ENCODE results near the gene ARHGAP31.
"Not testable (repeated sequence)": the region's sequence is repeated elsewhere in the genome, so short reads cannot be mapped to it uniquely, and the experiment has no call there.

ARHGAP31 gene

GRCh38 chr3:119330858-119331257 lies 36.7 kb downstream of the ARHGAP31 start:
- Histone ChIP-seq H3K9me3 (ENCODE audit: control insufficient read depth, low read length) (no peaks in the 10 kb centered on the region), H3K36me3 (ENCODE audit: control insufficient read depth, insufficient read depth, low read length) (no peaks in the 10 kb centered on the region), H3K4me1 (ENCODE audit: control insufficient read depth, insufficient read depth, low read length) (no peaks in the 10 kb centered on the region), H3K27me3 (ENCODE audit: control insufficient read depth, insufficient read depth, low read length) (no peaks in the 10 kb centered on the region), H3K9ac (ENCODE audit: low read length) (no peak overlapping the region), H3K4me3 (ENCODE audit: low read length) (no peak overlapping the region)

- no peaks in the 10 kb centered on the region for H3K27me3 ChIP-seq (ENCODE audit: control insufficient read depth, insufficient read depth, low read length)
- no peaks in the 10 kb centered on the region for H3K4me1 ChIP-seq (ENCODE audit: control insufficient read depth, insufficient read depth, low read length)
- H3K4me3 ChIP-seq (ENCODE audit: low read length): no peak overlapping the region
- H3K9me3 ChIP-seq (ENCODE audit: control insufficient read depth, low read length): no peaks in the 10 kb centered on the region
- no peaks in the 10 kb centered on the region for H3K36me3 ChIP-seq (ENCODE audit: control insufficient read depth, insufficient read depth, low read length)
- no peak overlapping the region for H3K9ac ChIP-seq (ENCODE audit: low read length)
These were observed 37.5 kb downstream of the ARHGAP31 start for GRCh38 chr3:119331661-119332060.

- Histone ChIP-seq H3K36me3 (ENCODE audit: control insufficient read depth, insufficient read depth, low read length) (no peaks in the 10 kb centered on the region), H3K9me3 (ENCODE audit: control insufficient read depth, low read length) (no peaks in the 10 kb centered on the region), H3K9ac (ENCODE audit: low read length) (no peak overlapping the region), H3K4me1 (ENCODE audit: control insufficient read depth, insufficient read depth, low read length) (no peaks in the 10 kb centered on the region), H3K27me3 (ENCODE audit: control insufficient read depth, insufficient read depth, low read length) (no peaks in the 10 kb centered on the region), H3K4me3 (ENCODE audit: low read length) (no peak overlapping the region)
These were observed 39.8 kb downstream of the ARHGAP31 start for GRCh38 chr3:119333773-119334509.

DNA sequence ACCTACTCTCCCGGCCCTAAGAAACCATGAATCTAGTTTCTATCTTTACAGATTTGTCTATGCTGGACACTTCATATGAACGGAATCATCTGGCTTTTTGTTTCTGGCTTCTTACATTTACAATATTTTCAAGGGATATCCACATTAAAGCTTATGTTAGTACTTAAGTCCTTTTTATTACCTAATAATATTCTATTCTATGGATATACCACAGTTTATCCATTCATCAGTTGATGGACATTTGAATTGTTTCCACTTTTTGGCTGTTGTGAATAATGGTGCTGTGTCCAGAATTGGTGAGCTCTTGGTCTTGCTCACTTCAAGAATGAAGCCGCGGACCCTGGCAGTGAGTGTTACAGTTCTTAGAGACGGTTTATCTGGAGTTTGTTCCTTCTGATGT lies 42.6 kb downstream of the ARHGAP31 start:
- no peaks in the 10 kb centered on the region for H3K9me3 ChIP-seq (ENCODE audit: control insufficient read depth, low read length)
- H3K27me3 ChIP-seq (ENCODE audit: control insufficient read depth, insufficient read depth, low read length): no peaks in the 10 kb centered on the region
- no peak overlapping the region for H3K4me3 ChIP-seq (ENCODE audit: low read length)
- no peak overlapping the region for H3K9ac ChIP-seq (ENCODE audit: low read length)
- no peaks in the 10 kb centered on the region for H3K36me3 ChIP-seq (ENCODE audit: control insufficient read depth, insufficient read depth, low read length)
- H3K4me1 ChIP-seq (ENCODE audit: control insufficient read depth, insufficient read depth, low read length): no peaks in the 10 kb centered on the region

- not testable (repeated sequence) for H3K27me3 ChIP-seq (ENCODE audit: control insufficient read depth, insufficient read depth, low read length); H3K9me3 ChIP-seq (ENCODE audit: control insufficient read depth, low read length); H3K36me3 ChIP-seq (ENCODE audit: control insufficient read depth, insufficient read depth, low read length); H3K4me3 ChIP-seq (ENCODE audit: low read length); H3K9ac ChIP-seq (ENCODE audit: low read length); H3K4me1 ChIP-seq (ENCODE audit: control insufficient read depth, insufficient read depth, low read length)
These were observed 43.2 kb downstream of the ARHGAP31 start for GRCh38 chr3:119337407-119337806.

GRCh38 chr3:119338754-119339153 lies 44.6 kb downstream of the ARHGAP31 start:
- H3K4me3 ChIP-seq (ENCODE audit: low read length): no peak overlapping the region
- no peaks in the 10 kb centered on the region for H3K4me1 ChIP-seq (ENCODE audit: control insufficient read depth, insufficient read depth, low read length)
- H3K9ac ChIP-seq (ENCODE audit: low read length): no peak overlapping the region
- no peaks in the 10 kb centered on the region for H3K27me3 ChIP-seq (ENCODE audit: control insufficient read depth, insufficient read depth, low read length)
- H3K9me3 ChIP-seq (ENCODE audit: control insufficient read depth, low read length): no peaks in the 10 kb centered on the region
- no peaks in the 10 kb centered on the region for H3K36me3 ChIP-seq (ENCODE audit: control insufficient read depth, insufficient read depth, low read length)

- no peaks in the 10 kb centered on the region for H3K4me1 ChIP-seq (ENCODE audit: control insufficient read depth, insufficient read depth, low read length)
- no peaks in the 10 kb centered on the region for H3K36me3 ChIP-seq (ENCODE audit: control insufficient read depth, insufficient read depth, low read length)
- H3K27me3 ChIP-seq (ENCODE audit: control insufficient read depth, insufficient read depth, low read length): no peaks in the 10 kb centered on the region
- H3K4me3 ChIP-seq (ENCODE audit: low read length): no peak overlapping the region
- H3K9ac ChIP-seq (ENCODE audit: low read length): no peak overlapping the region
- no peaks in the 10 kb centered on the region for H3K9me3 ChIP-seq (ENCODE audit: control insufficient read depth, low read length)
These were observed 45.8 kb downstream of the ARHGAP31 start for GRCh38 chr3:119340014-119340413.

DNA sequence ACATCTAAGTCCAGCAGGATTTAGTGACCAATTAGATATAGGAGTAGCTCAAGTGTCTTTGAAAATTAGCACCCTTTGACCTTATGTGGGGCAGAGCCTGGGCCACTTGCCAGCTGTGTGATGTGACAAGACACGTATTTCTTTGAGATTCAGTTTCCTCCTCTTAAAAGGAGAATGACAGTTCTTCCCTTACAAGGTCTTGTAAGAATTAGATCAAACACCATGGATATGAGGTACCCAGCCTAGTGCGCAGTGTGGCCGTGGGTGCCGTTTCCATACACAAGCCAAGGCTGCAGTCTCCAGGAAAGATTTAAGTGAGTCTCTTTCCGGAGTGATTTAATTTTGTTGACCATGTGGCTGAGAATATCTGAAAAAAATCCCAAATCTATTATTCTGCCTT lies 46.3 kb downstream of the ARHGAP31 start:
- no peak overlapping the region for H3K9ac ChIP-seq (ENCODE audit: low read length)

GRCh38 chr3:119342176-119342575 lies 48.0 kb downstream of the ARHGAP31 start:
- Histone ChIP-seq H3K27me3 (ENCODE audit: control insufficient read depth, insufficient read depth, low read length) (no peaks in the 10 kb centered on the region), H3K4me3 (ENCODE audit: low read length) (no peak overlapping the region), H3K36me3 (ENCODE audit: control insufficient read depth, insufficient read depth, low read length) (no peaks in the 10 kb centered on the region), H3K4me1 (ENCODE audit: control insufficient read depth, insufficient read depth, low read length) (peaks cover 6% of the 10 kb centered on the region), H3K9me3 (ENCODE audit: control insufficient read depth, low read length) (no peaks in the 10 kb centered on the region), H3K9ac (ENCODE audit: low read length) (no peak overlapping the region)

More for the DNA sequence above, 46.3 kb downstream of the ARHGAP31 start:
- Histone ChIP-seq H3K4me3 (ENCODE audit: low read length) (no peak overlapping the region), H3K4me1 (ENCODE audit: control insufficient read depth, insufficient read depth, low read length) (no peaks in the 10 kb centered on the region), H3K9me3 (ENCODE audit: control insufficient read depth, low read length) (no peaks in the 10 kb centered on the region), H3K36me3 (ENCODE audit: control insufficient read depth, insufficient read depth, low read length) (no peaks in the 10 kb centered on the region), H3K27me3 (ENCODE audit: control insufficient read depth, insufficient read depth, low read length) (no peaks in the 10 kb centered on the region)

DNA sequence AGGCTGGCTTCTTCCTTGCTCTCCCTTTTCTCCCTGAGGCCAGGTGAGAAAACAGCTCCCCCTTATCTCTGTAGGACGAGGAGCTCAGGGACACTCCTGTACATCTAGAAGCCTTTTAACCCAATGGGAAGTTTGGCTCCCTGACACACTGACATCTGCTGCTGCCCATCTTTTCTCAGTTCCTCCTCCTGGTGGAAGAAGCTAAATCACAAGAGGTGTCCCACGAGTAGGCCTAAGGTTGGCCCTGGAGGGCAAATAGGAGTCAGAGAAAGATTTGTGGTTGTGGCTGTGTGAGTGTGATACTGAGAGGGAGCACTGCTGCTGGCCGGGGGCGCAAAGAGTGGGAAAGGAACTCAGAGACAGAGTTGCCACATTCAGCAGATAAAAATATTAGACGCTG lies 49.5 kb downstream of the ARHGAP31 start:
- H3K4me1 ChIP-seq (ENCODE audit: control insufficient read depth, insufficient read depth, low read length): peaks cover 6% of the 10 kb centered on the region
- no peak overlapping the region for H3K4me3 ChIP-seq (ENCODE audit: low read length)
- H3K27me3 ChIP-seq (ENCODE audit: control insufficient read depth, insufficient read depth, low read length): no peaks in the 10 kb centered on the region
- H3K36me3 ChIP-seq (ENCODE audit: control insufficient read depth, insufficient read depth, low read length): no peaks in the 10 kb centered on the region
- no peaks in the 10 kb centered on the region for H3K9me3 ChIP-seq (ENCODE audit: control insufficient read depth, low read length)
- no peak overlapping the region for H3K9ac ChIP-seq (ENCODE audit: low read length)

- Histone ChIP-seq H3K9me3 (ENCODE audit: control insufficient read depth, low read length) (no peaks in the 10 kb centered on the region), H3K9ac (ENCODE audit: low read length) (no peak overlapping the region), H3K4me3 (ENCODE audit: low read length) (no peak overlapping the region), H3K4me1 (ENCODE audit: control insufficient read depth, insufficient read depth, low read length) (peaks cover 6% of the 10 kb centered on the region), H3K27me3 (ENCODE audit: control insufficient read depth, insufficient read depth, low read length) (no peaks in the 10 kb centered on the region), H3K36me3 (ENCODE audit: control insufficient read depth, insufficient read depth, low read length) (no peaks in the 10 kb centered on the region)
These were observed 51.9 kb downstream of the ARHGAP31 start for GRCh38 chr3:119346076-119346496.

DNA sequence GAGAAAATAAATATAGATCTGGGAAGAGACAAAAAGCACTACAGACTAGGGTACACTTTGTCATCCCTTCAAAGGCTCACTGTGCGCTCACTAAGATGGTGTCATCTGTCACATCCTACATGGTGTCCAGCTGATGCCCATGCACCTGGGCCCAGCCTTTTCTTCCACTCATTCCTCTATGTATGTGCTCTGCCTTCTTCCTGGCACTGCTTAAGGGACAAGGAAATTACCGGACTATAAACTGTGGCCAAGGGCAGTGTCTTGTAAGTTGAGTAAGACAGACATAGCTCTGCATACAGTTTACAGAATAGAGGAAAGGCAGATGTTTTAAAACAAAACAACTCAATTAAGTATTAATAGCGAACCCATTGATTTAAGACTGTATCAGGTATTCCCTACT lies 52.9 kb downstream of the ARHGAP31 start:
- peaks cover 6% of the 10 kb centered on the region for H3K4me1 ChIP-seq (ENCODE audit: control insufficient read depth, insufficient read depth, low read length)
- no peaks in the 10 kb centered on the region for H3K36me3 ChIP-seq (ENCODE audit: control insufficient read depth, insufficient read depth, low read length)
- H3K27me3 ChIP-seq (ENCODE audit: control insufficient read depth, insufficient read depth, low read length): no peaks in the 10 kb centered on the region
- no peaks in the 10 kb centered on the region for H3K9me3 ChIP-seq (ENCODE audit: control insufficient read depth, low read length)
- no peak overlapping the region for H3K4me3 ChIP-seq (ENCODE audit: low read length)
- no peak overlapping the region for H3K9ac ChIP-seq (ENCODE audit: low read length)
